NOMO-1 (cell line): ENCODE measurements around the gene SEMG2.
A peak's percentile ranks its signal among the peaks of the same experiment; 100 is the strongest.

ENCODE experiments used
- DNase-seq, 2 experiments: peaks; one replicate each; lab custom pipeline; 2025; ENCODE audit not compliant: unreplicated experiment in 2 of 2; lab: John Stamatoyannopoulos, UW

The SEMG2 gene

GRCh38 chr20:45226287-45226686 is 5.1 kb downstream of the SEMG2 start:
- DNase-seq = no peak

- peak; percentile 8 to 22 for DNase-seq
Observed at GRCh38 chr20:45229264-45230056, 8.3 kb downstream of the SEMG2 start.

- no peak for DNase-seq
Observed at GRCh38 chr20:45230631-45231030, 9.5 kb downstream of the SEMG2 start.

- DNase-seq = no peak
Observed at GRCh38 chr20:45235995-45236394, 14.8 kb downstream of the SEMG2 start.

GRCh38 chr20:45238139-45238538 is 17.0 kb downstream of the SEMG2 start:
- DNase-seq = no peak

GRCh38 chr20:45246109-45246508 is 24.9 kb downstream of the SEMG2 start:
- DNase-seq = no peak

GRCh38 chr20:45247865-45248264 is 26.7 kb downstream of the SEMG2 start:
- DNase-seq = no peak

- no peak for DNase-seq
Observed at GRCh38 chr20:45248609-45249008, 27.4 kb downstream of the SEMG2 start.

GRCh38 chr20:45251884-45252560 is 30.8 kb downstream of the SEMG2 start:
- no peak for DNase-seq

GRCh38 chr20:45253261-45253660 is 32.1 kb downstream of the SEMG2 start:
- no peak for DNase-seq

GRCh38 chr20:45254383-45255262 is 33.5 kb downstream of the SEMG2 start, which contains the start of gene SLPI:
Gene SLPI, minus strand, starts transcription at chr20:45254564. Its CDS starts 21 bp downstream, at chr20:45254543.
- DNase-seq = peak; percentile 40 to 94

- DNase-seq = no peak
Observed at GRCh38 chr20:45257161-45257560, 36.0 kb downstream of the SEMG2 start.

- DNase-seq = no peak
Observed at GRCh38 chr20:45257711-45258110, 36.5 kb downstream of the SEMG2 start.

- DNase-seq = no peak
Observed at GRCh38 chr20:45258259-45258658, 37.1 kb downstream of the SEMG2 start.

GRCh38 chr20:45258664-45259063 is 37.5 kb downstream of the SEMG2 start:
- DNase-seq = no peak

GRCh38 chr20:45263556-45264266 is 42.5 kb downstream of the SEMG2 start:
- no peak for DNase-seq

GRCh38 chr20:45266977-45267376 is 45.8 kb downstream of the SEMG2 start:
- DNase-seq = no peak

GRCh38 chr20:45268531-45268930 is 47.4 kb downstream of the SEMG2 start:
- DNase-seq = no peak

- no peak for DNase-seq
Observed at GRCh38 chr20:45269056-45269455, 47.9 kb downstream of the SEMG2 start.

- no peak for DNase-seq
Observed at GRCh38 chr20:45269754-45270270, 48.6 kb downstream of the SEMG2 start.
